HepG2 (cell line): ENCODE data around the gene BCL6B. TPM values are rescaled to one million over a fixed set of nuclear protein-coding genes. Genes with fewer than 3 reads are reported as not detected.

Source experiments
- BHLHE40 ChIP-seq: IDR thresholded peaks from 2 replicates; pipeline ENCODE4 v1.6.1; 2011; ENCODE audit warnings: low read length, improper control_type of control experiment
- FOXC1 ChIP-seq: sonication (generic); formaldehyde crosslinking; IDR thresholded peaks from 2 replicates; pipeline ENCODE4 v1.8.0; 2022; ENCODE audit warnings: mild to moderate bottlenecking, missing genetic modification reagents, borderline replicate concordance
- FOXP1 ChIP-seq, 2 experiments: fragments of 450-650 bp in 1 of 2; IDR thresholded peaks; 2 replicates each; pipeline ENCODE4 v1.6.1; 2017 to 2018; ENCODE audit warnings: antibody characterized with exemption in 1 of 2
- ISX ChIP-seq: sonication (generic); formaldehyde crosslinking; conservative IDR thresholded peaks from 2 replicates; pipeline ENCODE4 v1.5.0; 2020; ENCODE audit warnings: missing genetic modification reagents
- MAF1 ChIP-seq: sonication (generic); formaldehyde crosslinking; IDR thresholded peaks from 2 replicates; pipeline ENCODE4 v1.5.0; 2020; ENCODE audit warnings: missing genetic modification reagents, borderline replicate concordance
- MATR3 ChIP-seq: sonication (generic); formaldehyde crosslinking; IDR thresholded peaks from 2 replicates; pipeline ENCODE4 v1.4.0; 2020; ENCODE audit warnings: missing genetic modification reagents
- MEIS2 ChIP-seq: sonication (generic); formaldehyde crosslinking; IDR thresholded peaks from 2 replicates; pipeline ENCODE4 v1.9.0; 2021; ENCODE audit warnings: mild to moderate bottlenecking, missing genetic modification reagents
- MIER2 ChIP-seq: IDR thresholded peaks from 2 replicates; pipeline ENCODE4 v1.6.1; 2016; ENCODE audit warnings: missing biosample characterization, missing genetic modification reagents
- PCBP1 ChIP-seq: fragments of 200-400 bp; formaldehyde crosslinking; IDR thresholded peaks from 2 replicates; pipeline ENCODE4 v1.6.1; 2017; ENCODE audit warnings: mild to moderate bottlenecking, low read depth, low read length, borderline replicate concordance
- RORA ChIP-seq: sonication (generic); formaldehyde crosslinking; IDR thresholded peaks from 2 replicates; pipeline ENCODE4 v1.5.0; 2020; ENCODE audit warnings: mild to moderate bottlenecking, missing genetic modification reagents, moderate library complexity
- SIX1 ChIP-seq: sonication (generic); formaldehyde crosslinking; IDR thresholded peaks from 2 replicates; pipeline ENCODE4 v1.4.0; 2020; ENCODE audit warnings: missing genetic modification reagents, borderline replicate concordance
- SRF ChIP-seq: IDR thresholded peaks from 2 replicates; pipeline ENCODE4 v1.6.1; 2011; ENCODE audit warnings: mild to moderate bottlenecking, low read depth, low read length, moderate library complexity
- SRY ChIP-seq: sonication (generic); formaldehyde crosslinking; IDR thresholded peaks from 2 replicates; pipeline ENCODE4 v1.8.0; 2022; ENCODE audit warnings: mild to moderate bottlenecking, missing genetic modification reagents
- STAT5B ChIP-seq: sonication (generic); formaldehyde crosslinking; IDR thresholded peaks from 2 replicates; pipeline ENCODE4 v1.4.0; 2020; ENCODE audit warnings: missing genetic modification reagents
- TOPORS ChIP-seq: sonication (generic); formaldehyde crosslinking; IDR thresholded peaks from 2 replicates; pipeline ENCODE4 v1.8.0; 2023; ENCODE audit warnings: mild to moderate bottlenecking, missing genetic modification reagents
- ZBTB1 ChIP-seq: sonication (generic); formaldehyde crosslinking; IDR thresholded peaks from 2 replicates; pipeline ENCODE4 v1.4.0; 2020; ENCODE audit warnings: missing genetic modification reagents, borderline replicate concordance
- ZFY ChIP-seq: sonication (generic); formaldehyde crosslinking; IDR thresholded peaks from 2 replicates; pipeline ENCODE4 v1.4.0; 2020; ENCODE audit warnings: missing genetic modification reagents
- ZNF138 ChIP-seq: sonication (generic); formaldehyde crosslinking; IDR thresholded peaks from 2 replicates; pipeline ENCODE4 v1.5.0; 2020; ENCODE audit warnings: mild to moderate bottlenecking, low read depth, missing genetic modification reagents
- ZNF510 ChIP-seq: sonication (generic); formaldehyde crosslinking; IDR thresholded peaks from 2 replicates; pipeline ENCODE4 v1.4.0; 2020; ENCODE audit warnings: low read depth, mild to moderate bottlenecking, missing genetic modification reagents
- ZNF543 ChIP-seq: sonication (generic); formaldehyde crosslinking; IDR thresholded peaks from 2 replicates; pipeline ENCODE4 v1.4.0; 2020; ENCODE audit warnings: mild to moderate bottlenecking, missing genetic modification reagents
- ZNF605 ChIP-seq: sonication (generic); formaldehyde crosslinking; IDR thresholded peaks from 2 replicates; pipeline ENCODE4 v1.8.0; 2022; ENCODE audit warnings: mild to moderate bottlenecking, missing genetic modification reagents
- ZNF674 ChIP-seq: sonication (generic); formaldehyde crosslinking; IDR thresholded peaks from 2 replicates; pipeline ENCODE4 v1.5.0; 2020; ENCODE audit warnings: low read depth, mild to moderate bottlenecking, missing genetic modification reagents
- ZSCAN21 ChIP-seq: sonication (generic); formaldehyde crosslinking; IDR thresholded peaks from 2 replicates; pipeline ENCODE4 v1.8.0; 2022; ENCODE audit warnings: mild to moderate bottlenecking, missing genetic modification reagents, moderate library complexity, borderline replicate concordance
- ZSCAN22 ChIP-seq: sonication (generic); formaldehyde crosslinking; IDR thresholded peaks from 2 replicates; pipeline ENCODE4 v1.4.0; 2020; ENCODE audit warnings: mild to moderate bottlenecking, missing genetic modification reagents
- polyA plus RNA-seq, 8 experiments: library from polyadenylated mRNA; depleted of rRNA in 3 of 8; stranded (reverse) in 7 of 8; unstranded in 1 of 8; fragments of >200 nt; fragmentation: Illumina TruSeq in 4 of 8; extraction: Trizol in 4 of 8; gene quantifications; 2 replicates each; pipeline versions ENCODE4 v1.2.1 to v1.2.3, GENCODE V29; 2011 to 2016; ENCODE audit warnings: low read depth in 4 of 8, missing spikeins in 1 of 8, mixed read lengths in 1 of 8; ENCODE audit not compliant: insufficient read depth in 1 of 8
- total RNA-seq, 5 experiments: library from RNA; depleted of rRNA; stranded (reverse); fragments of >200 nt; fragmentation: Illumina TruSeq; extraction: Trizol; gene quantifications; 2 replicates each; pipeline ENCODE4 v1.2.3, GENCODE V29; 2016; ENCODE audit warnings: low read depth in 1 of 5
- TF ChIP-seq, protein P1 (sequence below), 2 experiments: IDR thresholded peaks; 2 replicates each; pipeline ENCODE4 v1.6.1; 2011 to 2012; ENCODE audit warnings: low read length in 2 of 2, borderline replicate concordance in 1 of 2, low read depth in 1 of 2, mild to moderate bottlenecking in 1 of 2, moderate library complexity in 1 of 2
- TF ChIP-seq, protein P2 (sequence below): sonication (generic); formaldehyde crosslinking; IDR thresholded peaks from 2 replicates; pipeline ENCODE4 v1.8.0; 2022; ENCODE audit warnings: mild to moderate bottlenecking, missing genetic modification reagents; ENCODE audit not compliant: insufficient replicate concordance

The BCL6B gene
- total and polyA plus RNA-seq, 2 of the 13 experiments (the other 11 are each of a cell fraction or from before 2014, with no cell fraction given), result not detected

GRCh38 chr17:7014261-7014994, 8.4 kb upstream of the BCL6B start (continued):
- TF ChIP-seq SRY (peak; percentile 90), RORA (CRISPR knock-in tag) (no peak), ISX (no peak), MAF1 (CRISPR knock-in tag) (peak; percentile 61; the same call in 1 of the 2 replicates), FOXP1 (IDR thresholded peaks at IDR 0.05) (no peak), FOXP1 (CRISPR knock-in tag; IDR thresholded peaks at IDR 0.05) (no peak), ZNF674 (CRISPR knock-in tag) (no peak), BHLHE40 (no peak; the same call in 1 of the 2 replicates), STAT5B (CRISPR knock-in tag) (no peak), ZBTB1 (no peak), SIX1 (CRISPR knock-in tag) (no peak), FOXC1 (CRISPR knock-in tag) (peak; percentile 88; the same call in 1 of the 2 replicates), ZSCAN22 (CRISPR knock-in tag) (no peak), ZSCAN21 (0 out of 2 replicates have a peak, but pooled peaks have one; percentile 71), ZNF510 (CRISPR knock-in tag) (peak; percentile 61), MEIS2 (CRISPR knock-in tag) (no peak; the same call in 1 of the 2 replicates), ZNF138 (peak; percentile 74), PCBP1 (no peak), SRF (no peak), MATR3 (CRISPR knock-in tag) (no peak), TOPORS (no peak), MIER2 (CRISPR knock-in tag) (no peak), ZNF605 (CRISPR knock-in tag) (peak; percentile 74), ZFY (CRISPR knock-in tag) (0 out of 2 replicates have a peak, but pooled peaks have one; percentile 51), ZNF543 (0 out of 2 replicates have a peak, but pooled peaks have one; percentile 55)
- TF ChIP-seq, protein P1, sequence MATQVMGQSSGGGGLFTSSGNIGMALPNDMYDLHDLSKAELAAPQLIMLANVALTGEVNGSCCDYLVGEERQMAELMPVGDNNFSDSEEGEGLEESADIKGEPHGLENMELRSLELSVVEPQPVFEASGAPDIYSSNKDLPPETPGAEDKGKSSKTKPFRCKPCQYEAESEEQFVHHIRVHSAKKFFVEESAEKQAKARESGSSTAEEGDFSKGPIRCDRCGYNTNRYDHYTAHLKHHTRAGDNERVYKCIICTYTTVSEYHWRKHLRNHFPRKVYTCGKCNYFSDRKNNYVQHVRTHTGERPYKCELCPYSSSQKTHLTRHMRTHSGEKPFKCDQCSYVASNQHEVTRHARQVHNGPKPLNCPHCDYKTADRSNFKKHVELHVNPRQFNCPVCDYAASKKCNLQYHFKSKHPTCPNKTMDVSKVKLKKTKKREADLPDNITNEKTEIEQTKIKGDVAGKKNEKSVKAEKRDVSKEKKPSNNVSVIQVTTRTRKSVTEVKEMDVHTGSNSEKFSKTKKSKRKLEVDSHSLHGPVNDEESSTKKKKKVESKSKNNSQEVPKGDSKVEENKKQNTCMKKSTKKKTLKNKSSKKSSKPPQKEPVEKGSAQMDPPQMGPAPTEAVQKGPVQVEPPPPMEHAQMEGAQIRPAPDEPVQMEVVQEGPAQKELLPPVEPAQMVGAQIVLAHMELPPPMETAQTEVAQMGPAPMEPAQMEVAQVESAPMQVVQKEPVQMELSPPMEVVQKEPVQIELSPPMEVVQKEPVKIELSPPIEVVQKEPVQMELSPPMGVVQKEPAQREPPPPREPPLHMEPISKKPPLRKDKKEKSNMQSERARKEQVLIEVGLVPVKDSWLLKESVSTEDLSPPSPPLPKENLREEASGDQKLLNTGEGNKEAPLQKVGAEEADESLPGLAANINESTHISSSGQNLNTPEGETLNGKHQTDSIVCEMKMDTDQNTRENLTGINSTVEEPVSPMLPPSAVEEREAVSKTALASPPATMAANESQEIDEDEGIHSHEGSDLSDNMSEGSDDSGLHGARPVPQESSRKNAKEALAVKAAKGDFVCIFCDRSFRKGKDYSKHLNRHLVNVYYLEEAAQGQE (IDR thresholded peaks at IDR 0.05; ENCODE audit: borderline replicate concordance in 1 of 2, low read depth in 1 of 2, low read length in 2 of 2), result no peak
- TF ChIP-seq, protein P2, sequence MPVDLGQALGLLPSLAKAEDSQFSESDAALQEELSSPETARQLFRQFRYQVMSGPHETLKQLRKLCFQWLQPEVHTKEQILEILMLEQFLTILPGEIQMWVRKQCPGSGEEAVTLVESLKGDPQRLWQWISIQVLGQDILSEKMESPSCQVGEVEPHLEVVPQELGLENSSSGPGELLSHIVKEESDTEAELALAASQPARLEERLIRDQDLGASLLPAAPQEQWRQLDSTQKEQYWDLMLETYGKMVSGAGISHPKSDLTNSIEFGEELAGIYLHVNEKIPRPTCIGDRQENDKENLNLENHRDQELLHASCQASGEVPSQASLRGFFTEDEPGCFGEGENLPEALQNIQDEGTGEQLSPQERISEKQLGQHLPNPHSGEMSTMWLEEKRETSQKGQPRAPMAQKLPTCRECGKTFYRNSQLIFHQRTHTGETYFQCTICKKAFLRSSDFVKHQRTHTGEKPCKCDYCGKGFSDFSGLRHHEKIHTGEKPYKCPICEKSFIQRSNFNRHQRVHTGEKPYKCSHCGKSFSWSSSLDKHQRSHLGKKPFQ (CRISPR knock-in tag), result peak; percentile 85
